Measurements from ENCODE around the gene SIGLEC1. TPM values are rescaled to one million over a fixed set of nuclear protein-coding genes. Genes with fewer than 3 reads are reported as not detected.

Gene SIGLEC1
- total RNA-seq, 1 experiment from 2014 or later = not detected

- Histone ChIP-seq H3K9ac (ENCODE audit: low read length) (no peak overlapping the region), H3K27ac (ENCODE audit: low read length) (no peak overlapping the region), H3K9me2 (replicated peaks; ENCODE audit: insufficient read depth, low read length) (no peaks in the 10 kb centered on the region), H3K36me3 (ENCODE audit: insufficient read depth, low read length) (no peaks in the 10 kb centered on the region), H3K4me2 (ENCODE audit: low read depth, low read length, poor library complexity, severe bottlenecking) (no peak overlapping the region), H3K9me3 (ENCODE audit: low read length) (no peaks in the 10 kb centered on the region), H4K20me1 (ENCODE audit: insufficient read depth, low read depth, low read length) (no peaks in the 10 kb centered on the region), H3K4me3 (ENCODE audit: low read length) (no peak overlapping the region), H3K4me1 (ENCODE audit: low read length) (no peaks in the 10 kb centered on the region), H3K27me3 (ENCODE audit: low read length) (no peaks in the 10 kb centered on the region), H2AFZ (ENCODE audit: low read length) (no peak overlapping the region), H3K79me2 (ENCODE audit: low read length) (no peaks in the 10 kb centered on the region)
- no peak for DNase-seq
Observed at GRCh38 chr20:3740615-3741301, 28.4 kb upstream of the SIGLEC1 start.

DNA sequence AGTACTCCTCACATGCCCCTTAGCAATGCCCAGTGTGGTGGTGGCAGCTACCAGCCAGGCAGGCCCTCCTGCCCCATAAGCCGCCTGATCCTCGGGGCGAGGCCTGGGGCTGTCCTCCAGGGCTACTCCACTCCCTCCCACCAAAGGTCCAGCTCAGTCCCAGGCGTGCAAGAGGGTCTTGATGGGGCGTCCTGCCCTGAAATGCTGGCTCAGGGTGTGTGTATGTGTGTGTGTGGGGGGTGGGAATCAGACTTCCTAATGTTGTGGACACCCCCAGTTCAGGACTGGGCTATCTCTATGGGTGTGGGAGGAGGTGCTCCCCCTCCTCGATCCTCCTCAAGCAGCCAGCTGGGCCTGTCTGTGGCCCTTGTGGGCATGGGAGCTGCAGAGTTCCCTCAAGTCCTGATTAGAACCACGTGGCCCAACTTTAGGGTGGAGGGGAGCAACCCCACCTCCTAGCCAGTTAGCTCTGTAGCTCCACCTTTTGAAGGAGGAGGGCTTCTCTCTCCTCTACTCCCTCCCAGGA, 27.6 kb upstream of the SIGLEC1 start:
- H3K27me3 ChIP-seq (ENCODE audit: low read length) = no peaks in the 10 kb centered on the region
- H3K4me3 ChIP-seq (ENCODE audit: low read length) = no peak overlapping the region
- no peaks in the 10 kb centered on the region for H3K79me2 ChIP-seq (ENCODE audit: low read length)
- H3K9me3 ChIP-seq (ENCODE audit: low read length) = no peaks in the 10 kb centered on the region
- H3K4me1 ChIP-seq (ENCODE audit: low read length) = no peaks in the 10 kb centered on the region
- no peaks in the 10 kb centered on the region for H3K9me2 ChIP-seq (replicated peaks; ENCODE audit: insufficient read depth, low read length)
- no peak overlapping the region for H3K4me2 ChIP-seq (ENCODE audit: low read depth, low read length, poor library complexity, severe bottlenecking)
- H3K9ac ChIP-seq (ENCODE audit: low read length) = no peak overlapping the region
- no peak overlapping the region for H2AFZ ChIP-seq (ENCODE audit: low read length)
- H3K36me3 ChIP-seq (ENCODE audit: insufficient read depth, low read length) = no peaks in the 10 kb centered on the region
- no peak for DNase-seq
- no peaks in the 10 kb centered on the region for H4K20me1 ChIP-seq (ENCODE audit: insufficient read depth, low read depth, low read length)
- H3K27ac ChIP-seq (ENCODE audit: low read length) = no peak overlapping the region

DNA sequence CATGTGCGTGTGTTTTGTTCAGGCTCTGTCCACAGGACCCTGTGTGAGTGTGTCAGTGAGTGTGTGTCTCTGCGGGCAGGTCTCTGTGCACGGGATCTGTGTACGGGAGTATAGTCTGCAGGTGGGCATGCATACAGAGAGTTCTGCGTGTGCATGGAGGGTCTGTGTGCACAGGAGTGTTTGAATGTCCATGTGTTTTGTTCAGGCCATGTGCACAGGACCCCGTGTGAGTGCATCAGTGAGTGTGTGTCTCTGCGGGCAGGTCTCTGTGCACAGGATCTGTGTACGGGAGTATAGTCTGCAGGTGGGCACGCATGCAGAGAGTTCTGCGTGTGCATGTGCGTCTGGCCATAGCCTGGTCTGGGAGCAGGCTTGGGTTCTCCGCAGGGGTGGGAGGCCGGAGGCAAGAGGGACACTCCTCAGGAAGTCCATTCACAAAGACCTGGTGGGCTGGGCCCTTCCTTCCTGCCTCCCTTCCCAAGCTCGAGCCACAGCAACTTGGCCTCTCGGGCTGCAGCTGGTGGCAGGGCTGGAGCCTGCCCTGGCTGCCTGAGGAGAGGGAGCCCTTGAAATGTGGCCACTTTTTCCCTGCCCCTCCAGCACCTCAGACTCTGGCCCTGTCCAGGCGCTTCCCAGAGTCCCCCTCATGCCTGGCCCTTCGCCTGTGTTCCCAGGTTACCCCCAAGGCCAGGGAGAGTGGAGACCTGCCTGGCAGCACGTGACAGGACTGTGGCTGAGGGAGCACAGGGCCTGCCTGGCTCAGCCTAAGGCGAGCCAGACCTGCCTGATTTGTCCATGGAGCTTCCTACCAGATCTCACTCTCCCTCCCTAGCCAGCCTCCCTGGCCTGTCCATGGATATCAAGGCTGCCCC, 26.9 kb upstream of the SIGLEC1 start:
- Histone ChIP-seq H3K4me3 (ENCODE audit: low read length) (no peak overlapping the region), H3K27me3 (ENCODE audit: low read length) (no peaks in the 10 kb centered on the region), H2AFZ (ENCODE audit: low read length) (no peak overlapping the region), H3K27ac (ENCODE audit: low read length) (no peak overlapping the region), H3K79me2 (ENCODE audit: low read length) (no peaks in the 10 kb centered on the region), H3K36me3 (ENCODE audit: insufficient read depth, low read length) (no peaks in the 10 kb centered on the region), H3K4me2 (ENCODE audit: low read depth, low read length, poor library complexity, severe bottlenecking) (no peak overlapping the region), H3K9ac (ENCODE audit: low read length) (no peak overlapping the region), H3K4me1 (ENCODE audit: low read length) (no peaks in the 10 kb centered on the region), H3K9me2 (replicated peaks; ENCODE audit: insufficient read depth, low read length) (no peaks in the 10 kb centered on the region), H3K9me3 (ENCODE audit: low read length) (no peaks in the 10 kb centered on the region), H4K20me1 (ENCODE audit: insufficient read depth, low read depth, low read length) (no peaks in the 10 kb centered on the region)
- DNase-seq = no peak

DNA sequence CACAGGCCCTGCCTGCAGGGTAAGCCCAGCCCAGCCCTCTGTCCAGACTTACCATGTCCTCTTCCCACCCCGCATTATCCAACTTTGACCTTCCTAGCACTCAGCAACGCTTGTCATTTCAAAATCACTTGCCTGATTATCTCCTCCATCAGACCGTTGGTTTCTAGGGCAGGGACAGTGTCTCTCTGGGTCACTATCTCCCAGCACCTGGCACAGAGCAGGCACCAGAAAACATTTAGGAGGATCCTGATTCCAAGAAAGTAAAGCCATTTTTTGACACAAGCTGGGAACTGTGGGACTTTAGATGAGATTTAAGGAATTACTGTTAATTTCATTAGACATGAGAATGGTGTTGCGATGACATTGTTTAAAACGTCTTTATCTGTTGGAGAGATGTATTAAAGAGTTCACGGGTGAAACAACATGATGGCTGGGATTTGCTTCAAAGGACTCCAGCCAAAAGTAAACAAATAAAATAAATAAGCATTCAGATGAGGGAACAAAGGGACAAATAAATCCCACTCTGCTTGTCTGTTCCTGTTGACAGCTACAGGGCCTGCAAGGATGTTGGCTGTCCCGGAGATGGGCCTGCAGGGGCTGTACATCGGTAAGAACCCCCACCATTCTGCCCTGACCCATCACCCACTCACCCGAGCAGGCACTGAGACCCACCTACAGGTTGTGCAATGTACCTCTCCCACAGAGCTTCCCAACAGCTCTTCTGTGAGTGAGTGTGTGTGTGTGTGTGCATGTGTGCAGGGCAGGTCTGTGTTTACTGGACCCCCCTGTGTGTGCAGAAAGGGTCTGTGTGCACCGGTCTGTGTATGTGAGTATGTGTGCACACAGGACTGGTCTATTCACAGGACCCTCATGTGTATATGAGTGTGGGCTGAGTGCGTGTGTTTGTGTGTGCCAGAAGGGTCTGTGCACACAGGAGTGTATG, 26.0 kb upstream of the SIGLEC1 start:
- H3K79me2 ChIP-seq (ENCODE audit: low read length) = no peaks in the 10 kb centered on the region
- H3K36me3 ChIP-seq (ENCODE audit: insufficient read depth, low read length) = no peaks in the 10 kb centered on the region
- no peaks in the 10 kb centered on the region for H3K9me2 ChIP-seq (replicated peaks; ENCODE audit: insufficient read depth, low read length)
- no peaks in the 10 kb centered on the region for H4K20me1 ChIP-seq (ENCODE audit: insufficient read depth, low read depth, low read length)
- DNase-seq = no peak
- no peaks in the 10 kb centered on the region for H3K27me3 ChIP-seq (ENCODE audit: low read length)
- H3K4me3 ChIP-seq (ENCODE audit: low read length) = no peak overlapping the region
- H3K9ac ChIP-seq (ENCODE audit: low read length) = no peak overlapping the region
- H3K4me2 ChIP-seq (ENCODE audit: low read depth, low read length, poor library complexity, severe bottlenecking) = no peak overlapping the region
- no peak overlapping the region for H2AFZ ChIP-seq (ENCODE audit: low read length)
- H3K9me3 ChIP-seq (ENCODE audit: low read length) = no peaks in the 10 kb centered on the region
- no peaks in the 10 kb centered on the region for H3K4me1 ChIP-seq (ENCODE audit: low read length)
- no peak overlapping the region for H3K27ac ChIP-seq (ENCODE audit: low read length)

- no peaks in the 10 kb centered on the region for H3K9me3 ChIP-seq (ENCODE audit: low read length)
- DNase-seq = no peak
- no peaks in the 10 kb centered on the region for H3K79me2 ChIP-seq (ENCODE audit: low read length)
- no peaks in the 10 kb centered on the region for H3K27me3 ChIP-seq (ENCODE audit: low read length)
- no peaks in the 10 kb centered on the region for H4K20me1 ChIP-seq (ENCODE audit: insufficient read depth, low read depth, low read length)
- H3K4me3 ChIP-seq (ENCODE audit: low read length) = no peak overlapping the region
- H3K9me2 ChIP-seq (replicated peaks; ENCODE audit: insufficient read depth, low read length) = no peaks in the 10 kb centered on the region
- H3K9ac ChIP-seq (ENCODE audit: low read length) = no peak overlapping the region
- no peaks in the 10 kb centered on the region for H3K4me1 ChIP-seq (ENCODE audit: low read length)
- no peak overlapping the region for H3K4me2 ChIP-seq (ENCODE audit: low read depth, low read length, poor library complexity, severe bottlenecking)
- no peaks in the 10 kb centered on the region for H3K36me3 ChIP-seq (ENCODE audit: insufficient read depth, low read length)
- no peak overlapping the region for H3K27ac ChIP-seq (ENCODE audit: low read length)
- H2AFZ ChIP-seq (ENCODE audit: low read length) = no peak overlapping the region
Observed at GRCh38 chr20:3735768-3736167, 23.4 kb upstream of the SIGLEC1 start.

- H3K79me2 ChIP-seq (ENCODE audit: low read length) = no peaks in the 10 kb centered on the region
- no peaks in the 10 kb centered on the region for H4K20me1 ChIP-seq (ENCODE audit: insufficient read depth, low read depth, low read length)
- H3K4me3 ChIP-seq (ENCODE audit: low read length) = no peak overlapping the region
- H3K27me3 ChIP-seq (ENCODE audit: low read length) = no peaks in the 10 kb centered on the region
- H3K9me3 ChIP-seq (ENCODE audit: low read length) = no peaks in the 10 kb centered on the region
- H3K9ac ChIP-seq (ENCODE audit: low read length) = no peak overlapping the region
- no peak overlapping the region for H2AFZ ChIP-seq (ENCODE audit: low read length)
- H3K4me1 ChIP-seq (ENCODE audit: low read length) = no peaks in the 10 kb centered on the region
- H3K36me3 ChIP-seq (ENCODE audit: insufficient read depth, low read length) = no peaks in the 10 kb centered on the region
- no peak overlapping the region for H3K27ac ChIP-seq (ENCODE audit: low read length)
- DNase-seq = no peak
- H3K9me2 ChIP-seq (replicated peaks; ENCODE audit: insufficient read depth, low read length) = no peaks in the 10 kb centered on the region
- H3K4me2 ChIP-seq (ENCODE audit: low read depth, low read length, poor library complexity, severe bottlenecking) = no peak overlapping the region
Observed at GRCh38 chr20:3734111-3734843, 21.9 kb upstream of the SIGLEC1 start.

- no peaks in the 10 kb centered on the region for H3K36me3 ChIP-seq (ENCODE audit: insufficient read depth, low read length)
- H3K4me2 ChIP-seq (ENCODE audit: low read depth, low read length, poor library complexity, severe bottlenecking) = no peak overlapping the region
- H3K4me3 ChIP-seq (ENCODE audit: low read length) = no peak overlapping the region
- no peak overlapping the region for H3K9ac ChIP-seq (ENCODE audit: low read length)
- DNase-seq = no peak
- no peak overlapping the region for H3K27ac ChIP-seq (ENCODE audit: low read length)
- H3K9me3 ChIP-seq (ENCODE audit: low read length) = no peaks in the 10 kb centered on the region
- no peak overlapping the region for H2AFZ ChIP-seq (ENCODE audit: low read length)
- H3K79me2 ChIP-seq (ENCODE audit: low read length) = no peaks in the 10 kb centered on the region
- H4K20me1 ChIP-seq (ENCODE audit: insufficient read depth, low read depth, low read length) = no peaks in the 10 kb centered on the region
- H3K4me1 ChIP-seq (ENCODE audit: low read length) = no peaks in the 10 kb centered on the region
- no peaks in the 10 kb centered on the region for H3K27me3 ChIP-seq (ENCODE audit: low read length)
- H3K9me2 ChIP-seq (replicated peaks; ENCODE audit: insufficient read depth, low read length) = no peaks in the 10 kb centered on the region
Observed at GRCh38 chr20:3733119-3733995, 21.0 kb upstream of the SIGLEC1 start.

All from Karpas-422 (cell line).